Measurements from ENCODE around the gene HHIPL1. TPM values are rescaled to one million over a fixed set of nuclear protein-coding genes. Genes with fewer than 3 reads are reported as not detected.
A peak's percentile ranks its signal among the peaks of the same experiment; 100 is the strongest.
"Not testable (repeated sequence)": the region's sequence is repeated elsewhere in the genome, so short reads cannot be mapped to it uniquely, and the experiment has no call there.

HHIPL1 gene
- total and polyA plus RNA-seq, 2 of the 8 experiments (the other 6 are each of a cell fraction or from before 2014, with no cell fraction given): 1.5 to 2.6 TPM

DNA sequence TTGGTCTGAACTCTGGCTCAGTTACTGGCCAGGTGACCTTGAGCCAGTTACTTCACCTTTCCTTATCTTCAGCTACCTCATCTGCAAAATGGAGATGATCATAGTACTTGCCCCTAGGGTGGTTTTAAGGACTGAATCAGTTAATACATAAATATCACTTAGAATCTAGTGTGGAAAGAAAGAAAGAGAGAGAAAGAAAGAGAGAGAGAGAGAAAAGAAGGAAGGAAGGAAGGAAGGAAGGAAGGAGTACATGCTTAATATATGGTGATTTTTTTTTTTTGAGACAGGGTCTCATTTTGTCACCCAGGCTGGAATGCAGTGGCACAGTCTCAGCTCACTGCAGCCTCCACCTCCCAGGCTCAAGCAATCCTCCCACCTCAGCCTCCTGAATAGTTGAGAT, 16.3 kb downstream of the HHIPL1 start:
- not testable (repeated sequence) for H3K79me1 ChIP-seq (ENCODE audit: low read depth, low read length); H2BK120ac ChIP-seq (replicated peaks; ENCODE audit: low read depth, low read length); DNase-seq (ENCODE audit: low read depth in 1 of 2, low spot score in 2 of 2); H3K79me2 ChIP-seq (ENCODE audit: control insufficient read depth in 1 of 2, insufficient read depth in 2 of 2, low read length in 2 of 2); H2AK5ac ChIP-seq (ENCODE audit: low read depth, low read length); H3K36me3 ChIP-seq (ENCODE audit: control insufficient read depth in 2 of 4, insufficient read depth in 4 of 4, low read length in 3 of 4); H3K4ac ChIP-seq (replicated peaks; ENCODE audit: insufficient read length, low read depth, low read length); H3K56ac ChIP-seq (replicated peaks; ENCODE audit: insufficient read length, low read depth, low read length); H3K4me3 ChIP-seq (ENCODE audit: extremely low read depth in 1 of 4, insufficient read depth in 2 of 4, low read depth in 3 of 4, low read length in 4 of 4); H3K14ac ChIP-seq (ENCODE audit: insufficient read length); FAIRE-seq; H4K5ac ChIP-seq (ENCODE audit: insufficient read length, low read depth, low read length); H4K8ac ChIP-seq (ENCODE audit: extremely low read depth, insufficient read depth, low read length); H3K9me3 ChIP-seq (ENCODE audit: insufficient read depth in 2 of 2, low read depth in 1 of 2, low read length in 1 of 2); H4K20me1 ChIP-seq (replicated peaks in 1 of 2; ENCODE audit: control insufficient read depth in 1 of 2, insufficient read depth in 2 of 2, low read length in 2 of 2); H2AFZ ChIP-seq (ENCODE audit: low read length); H3K23ac ChIP-seq (ENCODE audit: insufficient read length); H3K9ac ChIP-seq (replicated peaks in 1 of 4; ENCODE audit: extremely low read depth in 1 of 4, low read depth in 3 of 4, low read length in 3 of 4); H3K27ac ChIP-seq (ENCODE audit: low read depth, low read length)
- Histone ChIP-seq H3K4me2 (ENCODE audit: insufficient read depth in 1 of 2, low read depth in 2 of 2, low read length in 2 of 2) (peak overlapping the region; percentile 63 to 66; a peak in 3 of 4 replicates), H3K18ac (ENCODE audit: extremely low read depth, low read length) (peak overlapping the region; percentile 81; the same call in 1 of the 2 replicates), H2BK5ac (ENCODE audit: low read depth, low read length) (peak overlapping the region; percentile 84; the same call in 1 of the 2 replicates), H3K23me2 (ENCODE audit: low read depth, low read length) (peaks cover 16% of the 10 kb centered on the region), H3K4me1 (replicated peaks in 1 of 4; ENCODE audit: control insufficient read depth in 3 of 4, insufficient read depth in 4 of 4, low read length in 3 of 4) (peaks cover 11 to 41% (median 20%) of the 10 kb centered on the region in 4 experiments), H2BK15ac (ENCODE audit: low read length) (0 out of 2 replicates have a peak overlapping the region, but pooled peaks have one; percentile 75), H2BK12ac (ENCODE audit: low read depth, low read length) (0 out of 2 replicates have a peak overlapping the region, but pooled peaks have one; percentile 75), H3K27me3 (replicated peaks in 1 of 4; ENCODE audit: control insufficient read depth in 3 of 4, extremely low read depth in 1 of 4, insufficient read depth in 3 of 4, low read length in 3 of 4) (peaks cover 0 to 11% (median 3%) of the 10 kb centered on the region in 4 experiments; a peak in 3 of 7 replicates), H4K91ac (replicated peaks; ENCODE audit: insufficient read length, low read length) (peak overlapping the region; percentile 52), H2BK20ac (ENCODE audit: low read length) (0 out of 2 replicates have a peak overlapping the region, but pooled peaks have one; percentile 89)
- ChIA-PET POLR2A (ENCODE audit: partially characterized antibody) (interaction anchor here (1.0 to 1.5 kb wide), 3 partner anchors 10 to 23 kb away, joined by 3 to 5 read pairs (median 3); partner anchors contain the start of gene CYP46A1), CTCF (ENCODE audit: partially characterized antibody) (interaction anchor here (1.0 to 2.7 kb wide), 2 partner anchors 11 to 19 kb away, joined by 3 to 11 read pairs; no protein-coding TSS in a partner anchor)

Measured in H1 (cell line).